ENCODE data around the gene NDUFA11. TPM values are rescaled to one million over a fixed set of nuclear protein-coding genes. Genes with fewer than 3 reads are reported as not detected.
"Not testable (repeated sequence)": the region's sequence is repeated elsewhere in the genome, so short reads cannot be mapped to it uniquely, and the experiment has no call there.

Gene NDUFA11
- polyA plus RNA-seq, 1 of the 3 experiments (the other 2 are of a cell fraction), result 534 TPM

DNA sequence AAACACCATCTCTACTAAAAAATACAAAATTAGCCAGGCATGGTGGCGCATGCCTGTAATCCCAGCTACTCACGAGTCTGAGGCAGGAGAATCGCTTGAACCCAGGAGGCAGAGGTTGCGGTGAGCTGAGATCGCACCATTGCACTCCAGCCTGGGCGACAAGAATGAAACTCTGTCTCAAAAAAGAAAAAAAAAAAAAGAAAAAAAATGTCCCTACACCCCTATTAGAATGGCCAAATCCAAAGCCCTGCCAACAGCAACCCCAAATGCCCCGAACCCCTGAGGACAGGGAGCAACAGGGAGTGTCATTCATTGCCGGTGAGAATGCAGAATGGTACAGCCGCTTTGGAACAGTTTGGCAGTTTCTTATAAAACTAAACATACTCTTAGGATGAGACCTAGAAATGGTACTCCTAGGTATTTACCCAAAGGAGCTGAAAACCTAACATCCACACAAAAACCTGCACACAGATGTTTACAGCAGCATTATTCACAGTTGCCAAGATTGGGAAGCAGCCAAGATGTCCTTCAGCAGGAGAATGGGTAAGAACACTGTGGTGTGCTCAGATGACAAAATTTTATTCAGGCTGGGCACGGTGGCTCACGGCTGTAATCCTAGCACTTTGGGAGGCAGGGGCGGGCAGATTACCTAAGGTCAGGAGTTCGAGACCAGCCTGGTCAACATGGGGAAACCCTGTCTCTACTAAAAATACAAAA, 20.3 kb downstream of the NDUFA11 start:
- DNase-seq; H3K36me3 ChIP-seq (replicated peaks in 1 of 2; ENCODE audit: control insufficient read depth in 1 of 2, insufficient read depth in 2 of 2, low read length in 1 of 2); H3K4me2 ChIP-seq; H3K79me2 ChIP-seq (ENCODE audit: insufficient read depth); H3K9ac ChIP-seq; H3K4me3 ChIP-seq (ENCODE audit: low read depth in 2 of 2, low read length in 1 of 2); H4K20me1 ChIP-seq (ENCODE audit: insufficient read depth); POLR2A ChIA-PET; H3K9me3 ChIP-seq; H3K9me2 ChIP-seq; H3K4me1 ChIP-seq (ENCODE audit: control insufficient read depth in 1 of 2, insufficient read depth in 2 of 2, low read depth in 1 of 2, low read length in 1 of 2); H3K27me3 ChIP-seq (ENCODE audit: insufficient read depth); H3F3A ChIP-seq (replicated peaks; ENCODE audit: insufficient read depth); H3K27ac ChIP-seq (ENCODE audit: low read depth in 2 of 2, low read length in 1 of 2); H2AFZ ChIP-seq (ENCODE audit: low read depth): not testable (repeated sequence)
- 76% methylated on average over 13 of the region's 13 CpGs for WGBS (ENCODE audit: low lambda C conversion rate)
- CTCF ChIA-PET, result interaction anchor here (0.6 to 3.2 kb wide), 4 partner anchors 10 to 102 kb away, joined by 3 to 11 read pairs (median 5); no protein-coding TSS in a partner anchor

DNA sequence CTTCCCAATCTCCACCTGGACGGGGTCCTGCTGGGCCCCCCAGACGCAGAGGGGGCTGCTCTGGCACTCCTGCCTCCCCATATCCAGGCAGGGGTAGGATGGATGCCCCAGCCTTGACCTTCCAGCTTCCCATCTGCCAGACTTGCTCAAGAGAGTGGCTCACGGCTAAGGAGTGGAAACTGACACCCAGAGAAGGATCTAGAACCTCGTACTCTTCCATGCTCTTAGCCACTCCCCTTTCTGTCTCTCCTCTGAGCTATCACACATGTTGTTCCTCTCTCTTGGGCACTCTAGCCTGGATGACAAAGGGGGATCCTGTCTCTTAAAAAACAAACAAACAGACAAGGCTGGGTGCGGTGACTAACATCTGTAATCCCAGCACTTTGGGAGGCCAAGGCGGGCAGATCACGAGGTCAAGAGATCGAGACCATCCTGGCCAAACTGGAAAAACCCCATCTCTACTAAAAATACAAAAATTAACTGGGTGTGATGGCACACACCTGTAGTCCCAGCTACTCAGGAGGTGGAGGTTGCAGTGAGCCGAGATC, 21.1 kb downstream of the NDUFA11 start:
- 65% methylated on average over 8 of the region's 9 CpGs for WGBS (ENCODE audit: low lambda C conversion rate)
- Histone ChIP-seq H3K9me3 (no peaks in the 10 kb centered on the region), H3F3A (replicated peaks; ENCODE audit: insufficient read depth) (no peaks in the 10 kb centered on the region), H3K4me3 (ENCODE audit: low read depth in 2 of 2, low read length in 1 of 2) (no peak overlapping the region), H3K27me3 (ENCODE audit: insufficient read depth) (no peaks in the 10 kb centered on the region; the same call in 1 of the 2 replicates), H2AFZ (ENCODE audit: low read depth) (no peak overlapping the region), H3K27ac (ENCODE audit: low read depth in 2 of 2, low read length in 1 of 2) (no peak overlapping the region), H3K36me3 (replicated peaks in 1 of 2; ENCODE audit: control insufficient read depth in 1 of 2, insufficient read depth in 2 of 2, low read length in 1 of 2) (no peaks in the 10 kb centered on the region), H3K4me2 (no peak overlapping the region), H4K20me1 (ENCODE audit: insufficient read depth) (no peaks in the 10 kb centered on the region), H3K9ac (no peak overlapping the region), H3K79me2 (ENCODE audit: insufficient read depth) (no peaks in the 10 kb centered on the region), H3K4me1 (ENCODE audit: control insufficient read depth in 1 of 2, insufficient read depth in 2 of 2, low read depth in 1 of 2, low read length in 1 of 2) (no peaks in the 10 kb centered on the region), H3K9me2 (no peaks in the 10 kb centered on the region)
- TF ChIP-seq RXRA (IDR thresholded peaks at IDR 0.05; ENCODE audit: borderline replicate concordance, low read depth) (no peak), RAD21 (IDR thresholded peaks at IDR 0.05; ENCODE audit: low read length) (no peak), TCF12 (IDR thresholded peaks at IDR 0.05) (no peak), GABPA (IDR thresholded peaks at IDR 0.05; ENCODE audit: low read depth) (no peak), EZH2phosphoT487 (IDR thresholded peaks at IDR 0.05; ENCODE audit: borderline replicate concordance, low read depth) (no peak), NRF1 (IDR thresholded peaks at IDR 0.05; ENCODE audit: low read depth, low read length) (no peak), EP300 (IDR thresholded peaks at IDR 0.05; ENCODE audit: borderline replicate concordance in 1 of 2, low read depth in 1 of 2, low read length in 1 of 2) (no peak), FOXM1 (IDR thresholded peaks at IDR 0.05; ENCODE audit: low read depth) (no peak), RFX5 (IDR thresholded peaks at IDR 0.05; ENCODE audit: low read length) (no peak), TAF1 (IDR thresholded peaks at IDR 0.05; ENCODE audit: borderline replicate concordance, low read depth, low read length) (no peak), YY1 (IDR thresholded peaks at IDR 0.05; ENCODE audit: low read depth) (no peak), MEF2A (IDR thresholded peaks at IDR 0.05; ENCODE audit: borderline replicate concordance, low read depth) (no peak), POLR2AphosphoS5 (IDR thresholded peaks at IDR 0.05; ENCODE audit: low read depth, low read length) (no peak), CHD2 (IDR thresholded peaks at IDR 0.05; ENCODE audit: low read length, partially characterized antibody) (no peak), FOSL2 (IDR thresholded peaks at IDR 0.05; ENCODE audit: borderline replicate concordance, low read depth) (no peak), TEAD4 (IDR thresholded peaks at IDR 0.05; ENCODE audit: borderline replicate concordance, insufficient read depth) (no peak), RCOR1 (IDR thresholded peaks at IDR 0.05; ENCODE audit: low read length) (no peak)
- TF ChIP-seq, protein P1, sequence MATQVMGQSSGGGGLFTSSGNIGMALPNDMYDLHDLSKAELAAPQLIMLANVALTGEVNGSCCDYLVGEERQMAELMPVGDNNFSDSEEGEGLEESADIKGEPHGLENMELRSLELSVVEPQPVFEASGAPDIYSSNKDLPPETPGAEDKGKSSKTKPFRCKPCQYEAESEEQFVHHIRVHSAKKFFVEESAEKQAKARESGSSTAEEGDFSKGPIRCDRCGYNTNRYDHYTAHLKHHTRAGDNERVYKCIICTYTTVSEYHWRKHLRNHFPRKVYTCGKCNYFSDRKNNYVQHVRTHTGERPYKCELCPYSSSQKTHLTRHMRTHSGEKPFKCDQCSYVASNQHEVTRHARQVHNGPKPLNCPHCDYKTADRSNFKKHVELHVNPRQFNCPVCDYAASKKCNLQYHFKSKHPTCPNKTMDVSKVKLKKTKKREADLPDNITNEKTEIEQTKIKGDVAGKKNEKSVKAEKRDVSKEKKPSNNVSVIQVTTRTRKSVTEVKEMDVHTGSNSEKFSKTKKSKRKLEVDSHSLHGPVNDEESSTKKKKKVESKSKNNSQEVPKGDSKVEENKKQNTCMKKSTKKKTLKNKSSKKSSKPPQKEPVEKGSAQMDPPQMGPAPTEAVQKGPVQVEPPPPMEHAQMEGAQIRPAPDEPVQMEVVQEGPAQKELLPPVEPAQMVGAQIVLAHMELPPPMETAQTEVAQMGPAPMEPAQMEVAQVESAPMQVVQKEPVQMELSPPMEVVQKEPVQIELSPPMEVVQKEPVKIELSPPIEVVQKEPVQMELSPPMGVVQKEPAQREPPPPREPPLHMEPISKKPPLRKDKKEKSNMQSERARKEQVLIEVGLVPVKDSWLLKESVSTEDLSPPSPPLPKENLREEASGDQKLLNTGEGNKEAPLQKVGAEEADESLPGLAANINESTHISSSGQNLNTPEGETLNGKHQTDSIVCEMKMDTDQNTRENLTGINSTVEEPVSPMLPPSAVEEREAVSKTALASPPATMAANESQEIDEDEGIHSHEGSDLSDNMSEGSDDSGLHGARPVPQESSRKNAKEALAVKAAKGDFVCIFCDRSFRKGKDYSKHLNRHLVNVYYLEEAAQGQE (IDR thresholded peaks at IDR 0.05; ENCODE audit: low read depth, low read length), result no peak
- TF ChIP-seq, protein P2, sequence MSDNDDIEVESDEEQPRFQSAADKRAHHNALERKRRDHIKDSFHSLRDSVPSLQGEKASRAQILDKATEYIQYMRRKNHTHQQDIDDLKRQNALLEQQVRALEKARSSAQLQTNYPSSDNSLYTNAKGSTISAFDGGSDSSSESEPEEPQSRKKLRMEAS (IDR thresholded peaks at IDR 0.05; ENCODE audit: low read depth), result no peak
- DNase-seq, result no peak
- ChIA-PET POLR2A (no interaction called here), CTCF (interaction anchor here (0.6 to 3.2 kb wide), 2 partner anchors 78 to 101 kb away, joined by 3 to 11 read pairs; no protein-coding TSS in a partner anchor)
